Cardiac fibroblast (primary cell): ENCODE measurements around the gene TCF7L1.

Experiments
- DNase-seq, 2 donors: peaks; one replicate each; pipeline versions ENCODE4 v3.0.0 to v3.0.0-alpha.2; 2010; ENCODE audit warnings: low read depth in 2 of 2
- H3K4me3 ChIP-seq, 2 donors: replicated peaks in 1 of 2; 1 replicate in 1 of 2; 2 replicates in 1 of 2; pipeline ENCODE4 v1.5.1; 2011; ENCODE audit warnings: low read depth in 2 of 2, low read length in 2 of 2, mild to moderate bottlenecking in 2 of 2, moderate library complexity in 1 of 2
- CTCF ChIP-seq: IDR thresholded peaks from one replicate; pipeline ENCODE4 v1.5.1; 2011; ENCODE audit warnings: low read depth, mild to moderate bottlenecking, low read length, inconsistent platforms

TCF7L1 gene

DNA sequence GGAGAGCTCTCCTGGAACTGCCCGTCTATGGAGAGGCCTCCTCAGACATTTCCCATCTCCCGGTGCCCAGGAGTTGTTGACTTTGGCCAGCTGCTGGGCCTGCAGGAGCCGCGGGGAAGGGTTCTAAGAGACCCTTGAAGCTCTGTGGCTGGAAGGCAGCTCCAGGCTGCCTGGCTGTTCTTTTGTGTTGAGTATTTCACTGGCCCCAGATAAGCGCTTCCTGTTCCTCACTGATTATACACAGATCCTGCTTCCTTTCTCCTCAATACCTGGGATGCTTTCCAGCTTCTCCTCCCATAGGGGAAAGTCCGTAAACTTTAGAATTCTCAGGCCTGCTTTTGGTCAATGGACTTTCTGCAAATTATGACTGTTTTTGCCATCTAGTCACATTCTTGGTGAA, 136.8 kb downstream of the TCF7L1 start:
- peak; percentile 38 to 88 for DNase-seq
- no peak for TF ChIP-seq CTCF
- H3K4me3 ChIP-seq = no peak overlapping the region

DNA sequence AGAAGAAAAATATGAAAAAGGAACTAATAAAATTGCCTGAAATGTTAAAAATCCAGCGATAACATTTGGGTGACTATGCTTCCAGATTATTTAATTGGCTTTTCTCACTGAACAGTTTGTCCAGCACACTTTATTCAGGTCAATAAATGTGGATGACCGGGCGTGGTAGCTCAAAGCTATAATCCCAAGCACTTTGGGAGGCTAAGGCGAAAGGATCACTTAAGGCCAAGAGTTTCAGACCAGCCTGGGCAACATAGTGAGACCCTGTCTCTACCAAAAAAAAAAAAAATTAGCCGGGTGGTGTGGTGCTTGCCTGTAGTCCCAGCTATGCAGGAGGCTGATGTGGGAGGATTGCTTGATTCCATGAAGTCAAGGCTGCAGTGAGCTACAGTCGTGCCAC, 139.2 kb downstream of the TCF7L1 start:
- DNase-seq = no peak
- H3K4me3 ChIP-seq = no peak overlapping the region

DNA sequence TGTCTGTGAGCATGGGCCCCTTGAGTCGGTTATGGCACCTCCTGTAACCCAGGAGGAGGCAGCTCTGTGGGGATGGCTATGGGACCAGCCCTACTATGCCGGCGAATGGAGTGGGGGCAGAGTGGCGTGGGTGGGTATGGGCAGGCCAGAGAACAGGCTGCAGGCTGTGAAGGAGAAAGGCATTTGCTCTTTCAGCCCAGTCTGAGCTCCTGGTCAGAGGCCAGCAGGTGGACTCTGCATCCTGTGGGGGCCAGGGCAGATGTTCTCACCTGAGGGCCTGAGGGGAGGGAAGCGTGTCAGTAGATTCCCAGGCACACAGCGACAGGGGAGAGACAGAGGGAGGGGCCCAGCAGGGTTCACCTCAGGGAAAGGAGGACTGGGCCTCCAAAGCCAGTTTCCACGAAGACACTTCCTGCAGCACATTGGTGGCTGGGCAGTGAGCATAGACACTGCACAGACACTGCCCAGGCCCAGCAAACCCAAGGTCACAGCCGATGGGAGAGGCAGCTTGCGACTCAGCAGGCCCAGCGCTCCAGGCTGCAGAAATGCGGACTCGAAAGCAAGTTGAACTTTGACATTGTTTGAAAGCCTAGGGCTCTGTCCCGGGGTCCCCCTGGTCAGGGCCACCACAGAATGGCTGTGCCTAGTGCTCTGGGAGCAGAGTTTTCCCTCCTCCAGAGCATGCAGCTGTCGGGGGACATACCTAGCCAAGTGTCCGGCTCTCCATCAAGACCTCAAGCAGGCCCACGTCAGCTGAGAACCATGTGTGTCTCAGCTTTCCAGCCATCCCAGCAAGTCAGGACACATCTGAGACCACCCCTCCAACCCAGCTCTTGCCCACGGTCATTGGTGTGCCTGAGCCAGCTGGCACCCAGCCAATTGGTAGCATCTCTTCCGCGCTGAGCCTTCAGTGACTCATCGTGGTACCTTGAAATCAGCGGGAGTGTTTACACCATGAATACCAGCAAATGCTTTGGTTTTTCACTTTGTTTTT, 140.8 kb downstream of the TCF7L1 start:
- DNase-seq = peak; percentile 66 to 76
- no peak overlapping the region for H3K4me3 ChIP-seq
- TF ChIP-seq CTCF = no peak

More for the DNA sequence above, 139.2 kb downstream of the TCF7L1 start:
- TF ChIP-seq CTCF = no peak

GRCh38 chr2:85275984-85276540, 142.9 kb downstream of the TCF7L1 start:
- peak overlapping the region in 1 of 2 donors; percentile 33 for H3K4me3 ChIP-seq
- DNase-seq = peak in 1 of 2 donors; percentile 37
- no peak for TF ChIP-seq CTCF

DNA sequence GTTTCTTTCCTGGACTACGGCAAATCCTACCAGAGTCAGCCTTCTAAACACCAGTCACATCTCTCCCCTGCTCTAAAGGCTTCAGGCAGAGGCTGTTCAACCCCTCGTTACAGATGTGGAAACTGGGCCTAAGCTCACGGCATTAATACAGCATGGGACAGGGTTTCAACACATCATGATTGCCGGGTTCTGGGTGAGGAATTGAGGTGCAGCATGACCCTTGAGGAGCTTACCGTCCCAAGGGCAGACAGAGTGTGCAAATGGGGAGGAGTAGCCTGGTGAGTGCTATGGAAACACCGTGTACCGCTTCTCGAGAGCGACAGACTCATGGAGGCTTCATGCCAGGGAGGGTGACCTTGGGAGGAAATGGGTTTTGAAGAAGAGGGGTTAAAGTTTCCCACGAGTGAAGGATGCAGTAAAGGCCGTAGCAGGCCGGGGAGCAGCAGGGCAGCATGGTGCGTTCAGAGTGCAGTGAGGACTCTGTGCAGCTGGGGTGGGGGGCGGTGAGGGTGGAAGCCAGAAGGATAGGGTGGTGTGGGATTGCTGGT, 143.5 kb downstream of the TCF7L1 start:
- TF ChIP-seq CTCF = no peak
- DNase-seq = peak in 1 of 2 donors; percentile 27
- no peak overlapping the region for H3K4me3 ChIP-seq

GRCh38 chr2:85277416-85278158, 144.4 kb downstream of the TCF7L1 start:
- DNase-seq = peak; percentile 83 to 91
- no peak for TF ChIP-seq CTCF
- peak overlapping the region in 1 of 2 donors; percentile 0 for H3K4me3 ChIP-seq
